Activated CD8-positive, alpha-beta memory T cell treated with anti-CD3 and anti-CD28 coated beads, Interleukin-2, amount 50 U/mL, for 1 hour (primary cell): Measurements from ENCODE around the gene RAPGEF6.
"Not testable (repeated sequence)": the region's sequence is repeated elsewhere in the genome, so short reads cannot be mapped to it uniquely, and the experiment has no call there.

Experiments
- DNase-seq: peaks from one replicate; pipeline ENCODE4 v3.0.0-alpha.2; 2020; ENCODE audit errors: extremely low read depth

RAPGEF6 gene

GRCh38 chr5:131511934-131512333 lies 123.1 kb downstream of the RAPGEF6 start:
- no peak for DNase-seq

- no peak for DNase-seq
These were observed 125.2 kb downstream of the RAPGEF6 start for GRCh38 chr5:131509801-131510200.

- no peak for DNase-seq
These were observed 129.7 kb downstream of the RAPGEF6 start for GRCh38 chr5:131505237-131505908.

- DNase-seq = no peak
These were observed 138.7 kb downstream of the RAPGEF6 start for GRCh38 chr5:131496400-131496713.

GRCh38 chr5:131495536-131496399 lies 139.3 kb downstream of the RAPGEF6 start:
- no peak for DNase-seq

GRCh38 chr5:131491749-131492148 lies 143.3 kb downstream of the RAPGEF6 start:
- DNase-seq = no peak

GRCh38 chr5:131488463-131488862 lies 146.6 kb downstream of the RAPGEF6 start:
- DNase-seq = no peak

- DNase-seq = not testable (repeated sequence)
These were observed 147.7 kb downstream of the RAPGEF6 start for GRCh38 chr5:131487371-131487770.

GRCh38 chr5:131482617-131483016 lies 152.4 kb downstream of the RAPGEF6 start:
- no peak for DNase-seq

GRCh38 chr5:131481569-131481968 lies 153.5 kb downstream of the RAPGEF6 start:
- DNase-seq = no peak

- DNase-seq = no peak
These were observed 159.5 kb downstream of the RAPGEF6 start for GRCh38 chr5:131475541-131475941.

GRCh38 chr5:131473731-131474130 lies 161.3 kb downstream of the RAPGEF6 start:
- DNase-seq = no peak

- no peak for DNase-seq
These were observed 168.8 kb downstream of the RAPGEF6 start for GRCh38 chr5:131466171-131466766.

GRCh38 chr5:131463656-131464055 lies 171.4 kb downstream of the RAPGEF6 start:
- DNase-seq = no peak

GRCh38 chr5:131462454-131462853 lies 172.6 kb downstream of the RAPGEF6 start:
- DNase-seq = no peak

- no peak for DNase-seq
These were observed 173.3 kb downstream of the RAPGEF6 start for GRCh38 chr5:131461742-131462141.

- no peak for DNase-seq
These were observed 174.0 kb downstream of the RAPGEF6 start for GRCh38 chr5:131460867-131461572.

- no peak for DNase-seq
These were observed 174.9 kb downstream of the RAPGEF6 start for GRCh38 chr5:131460133-131460532.

GRCh38 chr5:131459216-131459615 lies 175.8 kb downstream of the RAPGEF6 start:
- no peak for DNase-seq

- DNase-seq = no peak
These were observed 177.8 kb downstream of the RAPGEF6 start for GRCh38 chr5:131457193-131457592.

- no peak for DNase-seq
These were observed 184.1 kb downstream of the RAPGEF6 start for GRCh38 chr5:131450941-131451340.

GRCh38 chr5:131441184-131441583 lies 193.8 kb downstream of the RAPGEF6 start:
- DNase-seq = no peak
